SKM-1 treated with dmso at 0.1 percent for 144 hours (cell line): ENCODE results near the gene CGB2.
"Not testable (repeated sequence)": the region's sequence is repeated elsewhere in the genome, so short reads cannot be mapped to it uniquely, and the experiment has no call there.

ENCODE experiments used
- DNase-seq: peaks from one replicate; lab custom pipeline; 2025; ENCODE audit not compliant: unreplicated experiment; lab: John Stamatoyannopoulos, UW

The CGB2 gene

GRCh38 chr19:49064768-49065611 lies 33.3 kb downstream of the CGB2 start, which contains the start of gene NTF4:
NTF4 (minus strand) TSS chr19:49064818; CDS start chr19:49061997, 2,821 bp downstream.
- no peak for DNase-seq

DNA sequence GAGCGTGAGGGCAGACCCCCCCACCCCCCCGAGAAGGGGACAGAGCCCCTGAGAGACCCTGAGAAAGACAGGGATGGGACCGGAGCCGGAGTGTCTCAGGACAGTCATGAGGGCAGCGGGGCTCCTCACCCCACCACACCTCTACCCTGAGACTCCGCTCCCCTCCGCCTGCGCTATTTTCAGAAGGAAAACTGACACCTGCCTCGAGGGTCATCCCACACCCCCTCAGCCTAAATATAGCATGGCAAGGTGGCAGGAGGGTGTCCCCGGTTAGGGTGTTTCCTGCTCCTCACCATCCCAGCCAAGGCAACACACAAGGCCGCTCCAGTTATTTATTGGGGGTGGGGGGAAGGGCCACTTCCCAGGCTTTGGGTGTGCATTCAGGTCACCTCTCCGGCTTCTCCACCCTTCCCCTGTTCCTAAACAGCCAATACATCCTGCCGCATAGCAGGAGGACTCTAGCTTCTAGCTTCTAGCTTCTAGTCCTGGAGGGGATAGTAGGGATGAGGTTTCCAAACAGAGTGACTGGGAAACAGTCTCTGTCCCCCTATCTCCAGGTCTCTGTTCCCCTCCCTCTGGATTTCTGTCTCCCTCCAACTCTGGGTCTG lies 34.3 kb downstream of the CGB2 start:
- no peak for DNase-seq

DNA sequence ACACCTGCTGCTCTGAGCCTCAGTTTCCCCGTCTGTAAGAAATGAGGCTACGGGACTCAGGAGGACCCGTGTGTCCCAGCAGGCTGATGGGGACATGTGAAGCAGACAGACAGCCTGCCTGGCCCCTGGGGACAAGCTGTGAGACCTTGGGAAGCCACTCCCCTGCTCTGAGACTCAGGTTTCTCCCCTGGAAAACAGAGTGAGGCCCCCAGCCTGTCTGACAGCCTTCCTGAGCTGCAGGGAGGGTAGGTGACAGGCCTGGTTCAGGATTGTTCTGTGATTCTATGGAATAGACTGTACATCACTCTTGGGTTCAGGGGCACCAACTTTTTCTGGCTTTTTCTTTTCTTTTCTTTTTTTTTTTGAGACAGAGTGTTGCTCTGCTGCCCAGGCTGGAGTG lies 35.9 kb downstream of the CGB2 start:
- no peak for DNase-seq

DNA sequence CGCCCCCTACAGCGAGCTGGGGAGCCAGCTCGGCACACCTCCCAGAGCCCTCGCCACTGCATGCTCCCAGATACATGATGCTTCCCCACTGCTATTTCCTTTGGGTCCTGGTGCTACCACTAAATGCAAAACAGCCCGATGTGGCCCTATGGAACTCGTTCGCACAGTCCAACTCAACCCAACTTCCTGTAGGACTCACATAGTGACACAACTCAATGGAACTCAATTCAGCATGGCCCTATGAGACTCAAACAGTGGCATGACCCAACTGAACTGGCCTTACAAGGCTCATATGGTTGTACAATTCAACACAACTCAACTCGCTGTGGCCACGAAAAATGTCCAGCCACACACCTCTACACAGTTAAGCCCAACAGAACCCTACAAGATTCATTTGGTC lies 37.3 kb downstream of the CGB2 start:
- DNase-seq = no peak

DNA sequence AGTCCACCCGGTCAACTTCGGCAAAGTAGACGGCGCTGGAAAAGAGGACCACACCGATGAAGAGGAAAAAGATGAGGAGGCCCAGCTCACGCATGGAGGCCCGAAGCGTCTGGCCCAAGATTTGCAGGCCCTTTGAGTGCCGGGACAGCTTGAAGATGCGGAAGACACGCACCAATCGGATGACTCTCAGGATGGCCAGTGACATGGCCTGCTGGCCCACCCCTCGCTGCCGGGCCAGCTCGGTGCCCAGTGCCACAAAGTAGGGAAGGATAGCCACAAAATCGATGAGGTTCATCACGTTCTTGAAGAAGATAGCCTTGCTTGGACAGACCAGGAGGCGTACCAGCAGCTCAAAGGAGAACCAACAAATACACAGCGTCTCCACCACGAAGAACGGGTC lies 38.7 kb downstream of the CGB2 start:
- no peak for DNase-seq

DNA sequence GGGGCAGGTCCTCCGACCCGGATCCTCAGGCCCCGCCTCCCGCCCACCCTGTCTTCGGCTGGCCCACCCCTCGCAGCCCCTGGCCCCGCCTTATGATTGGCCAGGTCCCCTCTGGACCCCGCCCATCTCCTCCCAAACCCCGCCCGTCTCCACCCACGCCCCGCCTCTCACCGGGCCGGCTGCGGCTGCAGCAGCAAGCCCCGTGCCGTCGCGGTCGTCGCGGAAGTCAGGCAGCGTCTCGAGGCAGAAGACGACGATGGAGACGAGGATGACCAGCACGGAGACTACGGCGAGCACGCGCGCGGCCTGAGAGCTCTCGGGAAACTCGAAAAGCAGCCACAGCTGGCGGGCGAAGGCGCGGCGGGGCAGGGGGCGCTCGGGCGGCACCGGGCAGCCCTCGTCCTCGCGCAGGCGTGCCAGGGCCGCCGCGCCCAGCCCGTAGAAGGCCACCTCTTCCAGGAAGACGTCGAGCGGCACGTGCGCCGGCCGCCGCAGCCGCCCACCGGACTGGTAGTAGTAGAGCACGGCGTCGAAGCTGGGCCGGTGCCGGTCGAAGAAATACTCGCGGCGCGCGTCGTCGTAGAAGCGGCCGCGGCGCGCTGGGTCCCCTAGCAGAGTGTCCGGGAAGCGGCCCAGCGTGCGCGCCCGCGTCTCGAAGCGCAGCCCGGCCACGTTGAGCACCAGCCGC lies 40.3 kb downstream of the CGB2 start:
- DNase-seq = no peak

DNA sequence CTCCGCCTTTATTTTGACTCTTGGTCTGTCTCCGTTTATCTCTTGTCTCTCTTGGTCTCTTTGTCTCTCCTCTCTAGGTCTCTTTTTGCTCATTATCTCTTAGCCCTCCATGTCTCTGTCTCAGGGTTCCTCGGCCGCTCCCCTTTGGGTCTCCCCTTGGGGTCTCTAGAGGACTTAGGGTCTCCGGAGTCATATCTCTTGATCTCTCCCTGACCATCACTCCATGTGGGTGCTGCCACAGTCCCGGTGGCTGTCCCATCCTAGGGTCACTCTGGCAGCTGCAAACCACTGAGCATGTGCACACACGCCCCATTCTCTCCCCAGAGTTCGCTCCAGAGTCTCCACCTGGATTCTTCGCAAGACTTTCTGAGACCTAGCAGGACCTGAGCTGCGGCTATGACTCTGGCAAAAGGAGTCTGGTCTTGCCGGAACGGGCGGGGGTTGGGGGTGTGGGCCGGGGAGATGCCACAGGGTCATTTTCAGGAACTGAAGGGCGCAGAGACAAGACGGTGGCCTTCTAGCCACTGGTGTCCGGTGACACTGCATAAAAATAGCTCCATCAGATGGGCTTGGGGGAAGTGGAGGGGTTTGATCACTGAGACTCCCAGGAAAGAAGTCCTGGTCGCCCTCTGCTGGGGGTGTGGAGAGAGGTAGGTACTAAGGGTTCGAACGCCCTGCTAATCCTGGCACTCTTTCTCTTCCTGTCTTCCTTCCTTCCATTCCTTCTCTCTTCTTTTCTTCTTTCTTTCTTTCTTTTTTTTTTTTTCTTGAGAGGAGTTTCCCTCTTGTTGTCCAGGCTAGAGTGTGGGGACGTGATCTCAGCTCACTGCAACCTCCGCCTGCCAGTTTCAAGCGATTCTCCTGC lies 42.1 kb downstream of the CGB2 start:
- peak; percentile 6 for DNase-seq

- not testable (repeated sequence) for DNase-seq
Measured at GRCh38 chr19:49074869-49075268, 43.2 kb downstream of the CGB2 start.

GRCh38 chr19:49080392-49080791 lies 48.7 kb downstream of the CGB2 start:
- no peak for DNase-seq

DNA sequence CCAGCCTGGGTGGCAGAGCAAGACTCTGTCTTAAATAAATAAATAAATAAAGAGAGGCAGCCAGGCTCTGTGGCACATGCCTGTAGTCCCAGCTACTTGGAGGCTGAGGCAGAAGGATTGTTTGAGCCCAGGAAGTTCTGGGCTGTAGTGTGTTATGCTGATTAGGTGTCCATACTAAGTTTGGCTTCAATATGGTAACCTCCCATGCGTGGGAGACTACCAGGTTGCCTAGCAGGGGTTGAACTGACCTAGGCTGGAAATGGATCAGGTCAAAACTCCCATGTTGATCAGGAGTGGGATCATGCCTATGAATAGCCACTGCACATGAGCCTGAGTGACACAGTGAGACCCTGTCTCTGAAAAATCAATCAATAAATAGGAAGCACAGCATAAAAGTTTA lies 49.6 kb downstream of the CGB2 start:
- no peak for DNase-seq
